HG03095 (cell line): ENCODE data around the gene GLRB.
"Not testable (repeated sequence)": the region's sequence is repeated elsewhere in the genome, so short reads cannot be mapped to it uniquely, and the experiment has no call there.

ENCODE experiments used
- ATAC-seq: cut with Tn5 transposase; IDR thresholded peaks from one replicate; pipeline ENCODE4 v1.9.1; 2021; ENCODE audit warnings: moderate library complexity; ENCODE audit not compliant: unreplicated experiment

Gene GLRB

GRCh38 chr4:157075811-157076577 lies at the start of gene GLRB:
Gene GLRB (plus strand): TSS chr4:157076150. CDS start chr4:157078025, 1,875 bp downstream.
- ATAC-seq = no peak

DNA sequence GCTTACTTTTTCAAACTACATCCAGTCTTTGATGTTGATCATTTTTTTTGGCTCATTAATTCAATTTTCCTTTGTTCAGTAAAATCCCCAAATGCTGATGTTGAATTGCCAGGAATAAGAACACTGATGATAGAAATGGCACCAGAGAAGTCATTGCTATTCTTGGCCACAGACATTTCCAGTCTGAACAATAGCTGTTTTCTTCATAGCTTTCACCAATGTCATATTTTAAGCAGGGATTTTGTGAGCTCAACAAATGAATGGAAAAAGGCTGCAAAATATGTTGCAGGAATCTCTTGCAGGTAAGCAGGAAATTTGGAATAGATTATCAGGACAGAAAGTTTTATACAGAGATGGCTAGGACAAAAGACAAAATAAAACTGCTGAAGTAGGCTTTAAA lies 40.5 kb upstream of the GLRB start:
- no peak for ATAC-seq

GRCh38 chr4:157040405-157040804 lies 35.5 kb upstream of the GLRB start:
- no peak for ATAC-seq

DNA sequence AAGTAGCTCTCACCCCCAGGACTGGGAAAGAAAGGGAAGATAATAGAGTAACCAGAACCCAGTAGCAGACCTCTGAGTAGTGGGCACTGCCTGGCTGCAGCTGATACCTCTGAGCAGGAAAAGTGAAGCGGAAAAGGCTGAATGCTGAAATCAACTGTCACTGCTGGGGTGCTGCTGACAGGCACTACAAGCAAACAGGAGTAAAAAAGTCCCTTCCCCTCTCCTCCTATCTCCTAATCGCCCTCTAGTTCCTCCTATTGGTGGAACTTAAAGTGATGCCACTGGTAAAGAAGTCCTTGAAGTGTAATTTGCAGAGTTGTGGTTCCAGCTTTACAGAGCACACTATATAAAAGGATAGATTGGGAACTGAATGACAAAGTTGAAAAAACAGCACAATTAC lies 32.8 kb upstream of the GLRB start:
- ATAC-seq = no peak

DNA sequence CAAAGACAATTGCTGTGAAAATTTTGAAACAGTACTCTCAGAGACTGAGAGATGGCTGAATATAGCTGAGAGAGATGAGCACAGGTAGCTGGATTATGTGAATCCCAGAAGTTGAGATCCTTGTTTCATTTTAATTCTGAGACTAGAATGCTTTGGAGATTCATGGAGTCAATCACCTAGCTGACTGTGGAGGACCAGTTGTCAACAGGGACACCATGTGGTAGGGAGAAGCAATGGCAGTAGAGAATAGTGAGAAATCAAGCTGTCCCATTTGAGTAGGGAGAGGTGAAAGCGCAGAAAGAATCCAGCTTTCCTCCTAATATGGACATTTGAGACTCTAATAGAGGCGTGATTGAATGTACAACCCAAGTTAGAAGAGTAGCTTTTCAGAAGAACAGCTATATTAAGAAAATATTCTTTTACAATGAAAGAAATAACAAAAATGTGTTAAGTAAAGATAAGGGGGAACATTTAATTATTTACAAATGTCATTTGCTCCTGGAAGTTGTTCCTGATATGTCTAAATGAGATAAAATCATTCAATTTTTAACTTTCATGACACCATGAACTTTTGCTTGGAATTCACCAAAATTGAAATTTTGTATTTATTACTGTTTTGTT lies 30.3 kb upstream of the GLRB start:
- ATAC-seq = peak; percentile 78

DNA sequence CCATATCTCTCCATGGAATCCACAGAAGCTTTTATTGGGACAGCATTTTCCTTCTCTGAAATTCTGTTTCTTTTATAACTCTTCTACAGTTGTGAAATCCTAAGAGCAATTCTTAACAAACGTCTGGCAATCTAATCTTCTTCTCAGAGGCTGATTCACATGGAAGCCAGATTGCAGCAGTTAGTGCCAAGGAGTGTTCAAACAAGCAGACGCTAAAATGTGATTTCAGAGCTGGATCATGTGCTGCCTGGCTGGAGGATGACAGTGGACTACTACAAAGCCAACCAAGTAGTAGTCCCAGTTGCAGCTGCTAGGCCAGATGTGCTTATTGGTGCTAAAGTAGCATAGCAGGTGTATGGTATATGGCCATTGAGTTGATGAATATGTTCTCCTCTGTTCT lies 27.7 kb upstream of the GLRB start:
- no peak for ATAC-seq

DNA sequence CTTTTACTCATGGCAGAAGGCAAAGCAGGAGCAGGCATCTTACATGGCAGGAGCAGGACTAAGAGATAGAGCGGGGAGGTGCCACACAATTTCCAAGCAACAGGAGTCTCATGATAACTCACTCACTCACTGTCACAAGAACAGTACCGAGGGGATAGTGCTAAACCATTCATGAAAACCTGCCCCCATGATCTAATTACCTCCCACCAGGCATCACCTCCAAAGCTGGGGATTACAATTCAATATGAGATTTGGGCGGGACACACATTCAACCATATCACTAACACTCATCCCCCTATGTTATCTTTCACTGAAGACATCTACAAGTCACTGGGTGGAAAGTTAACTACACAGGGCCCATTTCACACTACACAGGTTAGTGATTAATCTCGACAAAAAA lies 25.4 kb upstream of the GLRB start:
- no peak for ATAC-seq

DNA sequence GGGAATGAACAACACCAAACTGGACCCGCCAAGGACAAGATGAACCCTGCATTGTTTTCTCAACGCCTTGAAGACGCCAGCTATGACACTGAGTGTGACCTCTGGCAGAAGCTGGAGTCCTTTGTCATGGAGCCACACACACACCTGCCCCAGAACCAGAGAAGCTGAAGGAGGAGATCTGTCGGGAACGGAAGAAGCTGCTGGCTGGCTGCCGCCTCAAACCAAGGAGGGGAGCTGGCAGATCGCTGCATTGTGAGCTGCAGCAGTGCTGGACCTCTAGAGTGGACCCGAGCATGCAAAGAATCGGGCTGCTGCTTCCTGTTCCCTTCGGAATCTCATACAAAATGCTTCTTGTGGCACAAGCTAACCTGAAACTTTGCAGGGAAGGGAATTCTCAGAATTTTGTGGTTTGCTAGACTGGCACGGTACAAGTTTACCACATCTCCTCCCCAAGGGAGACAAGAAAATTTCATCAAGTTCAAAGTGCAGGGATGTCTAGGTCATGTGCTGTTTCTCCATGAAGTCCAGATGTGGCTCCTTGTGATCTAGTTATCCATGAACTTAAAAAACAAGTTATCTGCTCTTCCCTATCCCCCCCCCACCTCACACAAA lies 23.4 kb upstream of the GLRB start:
- ATAC-seq = no peak

DNA sequence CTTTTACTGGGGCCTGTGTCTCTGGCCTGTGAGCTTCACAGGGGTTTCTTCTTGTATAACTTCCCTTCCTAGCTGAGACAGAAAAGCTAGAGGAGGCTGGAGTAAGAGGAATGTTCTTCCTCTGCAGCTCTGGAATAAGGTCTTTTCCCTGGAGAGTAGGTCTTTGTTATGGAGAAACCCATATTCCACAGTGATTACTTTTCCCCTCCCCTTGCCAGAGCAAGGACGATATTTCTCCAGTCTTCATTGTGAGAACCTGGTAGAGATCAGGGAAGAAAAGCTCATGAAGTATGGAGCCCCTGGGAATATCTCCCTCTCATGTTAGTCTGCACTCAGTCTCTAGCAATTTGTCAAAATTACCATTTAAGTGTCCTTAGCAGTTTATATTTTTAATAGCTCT lies 18.7 kb upstream of the GLRB start:
- ATAC-seq = no peak

DNA sequence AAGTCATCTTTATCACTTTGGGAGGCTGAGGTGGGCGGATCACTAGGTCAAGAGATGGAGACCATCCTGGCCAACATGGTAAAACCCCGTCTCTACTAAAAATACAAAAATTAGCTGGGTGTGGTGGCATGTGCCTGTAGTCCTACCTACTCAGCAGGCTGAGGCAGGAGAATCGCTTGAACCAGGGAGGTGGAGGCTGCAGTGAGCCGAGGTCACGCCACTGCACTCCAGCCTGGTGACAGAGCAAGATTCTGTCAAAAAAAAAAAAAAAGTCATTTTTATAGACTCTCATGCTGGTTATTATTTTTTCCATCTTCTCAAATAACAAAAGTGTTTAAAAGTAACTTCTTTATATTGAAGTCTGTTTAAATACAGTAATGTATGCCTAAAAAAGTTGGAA lies 17.1 kb upstream of the GLRB start:
- not testable (repeated sequence) for ATAC-seq

GRCh38 chr4:157072002-157072401 lies 3.9 kb upstream of the GLRB start:
- no peak for ATAC-seq

DNA sequence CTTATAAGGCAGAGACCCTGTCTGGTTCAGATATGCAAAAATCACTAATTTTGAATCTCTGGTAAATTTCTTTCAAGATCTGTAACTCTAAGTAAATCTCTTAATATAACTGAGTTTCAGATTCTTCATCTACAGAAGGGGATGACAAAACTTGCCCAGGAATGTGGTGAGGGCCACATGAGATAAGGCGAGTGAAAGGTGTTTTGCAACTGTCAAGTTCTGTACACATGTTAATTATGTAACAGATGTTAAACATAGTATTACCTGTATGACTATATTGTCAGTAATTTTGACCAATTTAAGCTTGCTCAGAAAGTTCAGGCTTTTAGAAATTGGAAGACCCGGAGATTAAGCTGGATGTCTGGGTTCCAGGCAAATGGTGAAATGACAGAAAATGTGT lies 549 bp upstream of the GLRB start:
- ATAC-seq = no peak

- ATAC-seq = no peak
Measured at GRCh38 chr4:157076578-157076947, 613 bp downstream of the GLRB start.

DNA sequence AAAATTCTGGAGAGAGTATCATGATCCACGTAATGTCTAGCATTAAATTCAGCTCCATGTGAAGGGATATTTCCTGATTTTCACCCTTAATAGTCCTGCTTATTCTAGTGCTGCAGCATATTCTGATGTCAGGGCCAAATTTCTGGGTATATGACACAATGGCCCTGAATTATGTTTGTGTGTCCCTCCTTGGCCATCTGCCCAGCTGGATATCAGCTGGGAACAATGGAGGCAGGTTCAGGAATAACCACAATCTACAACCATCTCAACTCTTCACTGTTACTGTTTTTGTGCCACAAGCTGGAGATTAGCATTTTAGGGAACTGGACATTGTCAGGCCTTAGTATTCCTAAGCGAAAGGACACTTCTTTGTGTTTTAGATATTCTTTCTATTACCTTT lies 3.5 kb downstream of the GLRB start:
- ATAC-seq = no peak

DNA sequence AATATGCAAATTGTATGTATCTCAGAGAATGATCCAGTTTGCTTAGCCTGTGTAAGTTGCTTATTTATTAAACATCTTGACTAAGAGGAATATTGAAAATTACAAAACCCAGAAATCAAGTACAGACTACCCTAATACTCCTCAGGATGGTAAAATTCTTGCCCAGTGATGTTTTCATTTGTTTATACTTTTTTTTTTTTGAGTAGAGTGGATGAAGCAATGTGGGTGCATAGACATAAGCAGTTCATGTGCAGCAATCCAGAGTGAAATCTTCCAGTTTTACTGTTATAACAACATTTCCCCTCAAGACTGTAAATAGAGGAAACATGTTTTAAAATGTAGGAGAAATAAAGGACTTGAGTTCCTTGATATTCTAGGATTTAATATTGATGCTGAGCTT lies 4.7 kb downstream of the GLRB start:
- no peak for ATAC-seq

DNA sequence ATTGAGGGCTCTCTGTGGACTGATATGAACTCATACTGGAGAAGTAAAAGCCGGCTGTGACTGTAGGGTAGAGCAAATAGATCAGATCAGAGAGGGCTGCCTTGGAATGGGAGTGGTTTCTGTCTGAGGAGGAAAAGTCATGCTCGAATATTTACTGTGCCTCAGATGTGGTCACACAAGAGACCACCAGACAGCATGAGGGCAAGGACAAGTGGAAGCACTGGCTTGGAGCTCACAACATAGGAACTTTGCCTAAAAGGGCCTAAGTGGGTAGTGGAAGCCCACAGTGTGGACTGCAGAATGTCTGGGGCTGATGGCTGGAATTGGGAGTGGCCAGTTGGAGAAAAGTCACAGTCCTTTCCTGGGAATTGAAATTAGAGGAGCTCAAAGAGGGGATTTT lies 19.8 kb downstream of the GLRB start:
- no peak for ATAC-seq

DNA sequence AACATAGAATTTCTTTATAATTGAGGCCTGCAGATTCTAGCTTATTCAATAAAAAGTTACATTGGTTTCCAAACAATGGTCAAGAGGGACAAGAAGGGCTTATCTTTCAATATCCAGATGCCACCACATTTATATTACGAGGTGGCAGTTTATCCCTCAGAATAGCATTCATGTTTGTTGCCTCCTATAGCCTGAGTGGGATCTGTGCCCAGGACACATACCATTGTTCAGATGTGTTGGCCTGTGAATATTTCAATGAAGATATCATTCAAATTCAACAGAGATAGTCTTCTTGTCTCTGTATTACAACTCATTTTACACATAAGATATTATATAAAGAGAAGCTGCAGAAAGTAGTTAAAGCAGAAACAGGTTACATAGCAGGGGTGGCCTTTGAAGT lies 20.5 kb downstream of the GLRB start:
- no peak for ATAC-seq

DNA sequence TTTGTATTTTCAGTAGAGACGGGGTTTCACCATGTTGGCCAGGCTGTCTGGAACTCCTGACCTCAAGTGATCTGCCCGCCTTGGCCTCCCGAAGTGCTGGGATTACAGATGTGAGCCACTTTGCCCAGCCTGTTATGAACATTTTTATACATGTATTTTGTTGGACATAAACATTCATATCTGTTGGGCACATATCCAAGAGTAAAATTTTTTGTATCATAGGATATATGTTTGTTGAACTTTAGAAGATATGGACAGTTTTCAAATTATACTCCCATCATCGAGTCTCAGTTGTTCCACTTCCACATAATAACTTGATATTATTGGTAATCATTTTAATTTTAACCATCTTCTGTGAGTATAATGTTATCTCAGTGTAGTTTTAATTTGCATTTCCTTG lies 23.6 kb downstream of the GLRB start:
- no peak for ATAC-seq

- no peak for ATAC-seq
Measured at GRCh38 chr4:157104541-157104940, 28.6 kb downstream of the GLRB start.

DNA sequence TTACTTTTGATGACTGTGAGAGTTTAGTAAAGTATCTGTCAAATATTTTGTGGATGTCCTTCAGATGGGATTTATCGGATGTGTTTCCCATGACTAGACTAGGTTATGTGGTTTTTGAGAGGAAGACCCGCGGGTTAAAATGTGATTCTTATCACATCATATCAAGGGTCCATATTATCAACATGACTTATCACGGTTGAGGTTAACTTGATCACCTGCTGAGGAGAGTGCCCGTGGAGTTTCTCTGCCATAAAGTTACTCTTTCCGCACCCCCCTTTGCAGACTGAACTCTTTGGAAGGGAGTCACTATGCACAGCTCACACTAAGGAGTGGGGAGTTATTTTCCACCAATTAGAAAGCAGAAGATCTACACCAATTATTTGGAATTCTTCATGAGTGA lies 38.7 kb downstream of the GLRB start:
- ATAC-seq = no peak

GRCh38 chr4:157115613-157116335 lies 39.8 kb downstream of the GLRB start:
- no peak for ATAC-seq

GRCh38 chr4:157121401-157121800 lies 45.5 kb downstream of the GLRB start:
- no peak for ATAC-seq
